Fibroblast of lung (primary cell): ENCODE results near the gene ZCRB1. TPM values are rescaled to one million over a fixed set of nuclear protein-coding genes. Genes with fewer than 3 reads are reported as not detected.

Source experiments
- DNase-seq, 2 donors: peaks; one replicate each; pipeline versions ENCODE4 v3.0.0 to v3.0.0-alpha.2; 2010; ENCODE audit warnings: low read depth in 2 of 2
- H2AFZ ChIP-seq: 2 replicates; pipeline ENCODE4 v1.5.1; 2012; ENCODE audit warnings: low read length, control low read depth, inconsistent platforms
- H3K27ac ChIP-seq: 2 replicates; pipeline ENCODE4 v1.5.1; 2011; ENCODE audit warnings: low read length, control low read depth; ENCODE audit not compliant: insufficient read depth
- H3K27me3 ChIP-seq: 2 replicates; pipeline ENCODE4 v1.5.1; 2011; ENCODE audit warnings: mild to moderate bottlenecking, low read length; ENCODE audit not compliant: control insufficient read depth, insufficient read depth
- H3K36me3 ChIP-seq: 2 replicates; pipeline ENCODE4 v1.5.1; 2011; ENCODE audit warnings: low read length; ENCODE audit not compliant: control insufficient read depth, insufficient read depth
- H3K4me1 ChIP-seq: 2 replicates; pipeline ENCODE4 v1.5.1; 2011; ENCODE audit warnings: low read length; ENCODE audit not compliant: control insufficient read depth, insufficient read depth; ENCODE audit errors: extremely low read depth
- H3K4me2 ChIP-seq: 2 replicates; pipeline ENCODE4 v1.5.1; 2011; ENCODE audit warnings: low read length, control low read depth; ENCODE audit not compliant: insufficient read depth; ENCODE audit errors: extremely low read depth
- H3K4me3 ChIP-seq, 4 experiments: fragments of 200-600 bp in 1 of 4; sonication (generic) in 1 of 4; replicated peaks in 1 of 4; 2 replicates each; pipeline ENCODE4 v1.5.1; 2011 to 2016; ENCODE audit warnings: low read length in 4 of 4, low read depth in 3 of 4, mild to moderate bottlenecking in 3 of 4, control low read depth in 2 of 4, inconsistent platforms in 1 of 4, mixed read lengths in 1 of 4; ENCODE audit not compliant: insufficient read depth in 1 of 4; ENCODE audit errors: control extremely low read depth in 1 of 4
- H3K79me2 ChIP-seq: 2 replicates; pipeline ENCODE4 v1.5.1; 2012; ENCODE audit warnings: mild to moderate bottlenecking, low read length, inconsistent platforms; ENCODE audit not compliant: control insufficient read depth, insufficient read depth
- H3K9ac ChIP-seq: 2 replicates; pipeline ENCODE4 v1.5.1; 2011; ENCODE audit warnings: mild to moderate bottlenecking, low read length, control low read depth; ENCODE audit not compliant: insufficient read depth
- H3K9me3 ChIP-seq: 2 replicates; pipeline ENCODE4 v1.5.1; 2012; ENCODE audit warnings: low read depth, low read length; ENCODE audit not compliant: control insufficient read depth, insufficient read depth
- H4K20me1 ChIP-seq: 2 replicates; pipeline ENCODE4 v1.5.1; 2011; ENCODE audit warnings: low read length; ENCODE audit not compliant: control insufficient read depth, insufficient read depth; ENCODE audit errors: extremely low read depth
- EZH2 ChIP-seq: IDR thresholded peaks from 2 replicates; pipeline ENCODE4 v1.5.1; 2012; ENCODE audit warnings: low read length, control low read depth, mild to moderate bottlenecking; ENCODE audit errors: missing control alignments
- polyA plus RNA-seq, 2 donors: library from polyadenylated mRNA; depleted of rRNA in 1 of 2; stranded (reverse) in 1 of 2; unstranded in 1 of 2; fragments of >200 nt; gene quantifications; 2 replicates each; pipeline ENCODE4 v1.2.1, GENCODE V29; 2011 to 2012; ENCODE audit warnings: missing spikeins in 1 of 2
- total RNA-seq: library from RNA; depleted of rRNA; stranded (reverse); fragments of >200 nt; gene quantifications from 2 replicates; pipeline ENCODE4 v1.2.1, GENCODE V29; 2014
- TF ChIP-seq, protein P1 (sequence below), 2 donors: IDR thresholded peaks in 1 of 2; conservative IDR thresholded peaks in 1 of 2; 1 replicate in 1 of 2; 2 replicates in 1 of 2; pipeline ENCODE4 v1.5.1; 2011 to 2012; ENCODE audit warnings: low read length in 2 of 2, control low read depth in 1 of 2, inconsistent platforms in 1 of 2, low read depth in 1 of 2, mild to moderate bottlenecking in 1 of 2

Gene ZCRB1
- total and polyA plus RNA-seq, 2 donors (not counting 1 experiment from before 2014, with no cell fraction given) = 31.2 to 78.0 TPM

DNA sequence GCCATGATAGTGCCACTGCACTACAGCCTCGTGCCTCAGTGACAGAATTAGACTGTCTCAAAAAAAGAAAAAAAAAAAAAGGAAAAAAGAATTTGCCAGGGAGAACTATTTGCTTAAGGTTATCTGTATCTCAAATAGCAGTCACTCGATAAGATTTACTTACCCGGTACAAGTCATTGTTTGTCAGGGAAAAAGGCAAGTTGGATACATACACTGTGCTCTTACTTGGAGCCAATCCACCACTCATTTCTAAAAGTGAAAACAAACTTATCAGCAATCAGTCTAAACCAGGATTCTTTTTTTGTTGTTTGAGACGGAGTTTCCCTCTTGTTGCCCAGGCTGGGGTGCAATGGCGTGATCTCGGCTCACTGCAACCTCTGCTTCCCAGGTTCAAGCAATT is 2.0 kb downstream of the ZCRB1 start:
- Histone ChIP-seq H3K36me3 (no peaks in the 10 kb centered on the region), H3K4me2 (no peak overlapping the region), H3K27me3 (no peaks in the 10 kb centered on the region), H2AFZ (no peak overlapping the region), H3K9me3 (no peaks in the 10 kb centered on the region), H3K27ac (no peak overlapping the region), H3K9ac (no peak overlapping the region), H4K20me1 (no peaks in the 10 kb centered on the region), H3K4me1 (peaks cover 5% of the 10 kb centered on the region), H3K4me3 (no peak overlapping the region), H3K79me2 (peaks cover 33% of the 10 kb centered on the region)
- DNase-seq = no peak
- TF ChIP-seq EZH2 = no peak
- TF ChIP-seq, protein P1, sequence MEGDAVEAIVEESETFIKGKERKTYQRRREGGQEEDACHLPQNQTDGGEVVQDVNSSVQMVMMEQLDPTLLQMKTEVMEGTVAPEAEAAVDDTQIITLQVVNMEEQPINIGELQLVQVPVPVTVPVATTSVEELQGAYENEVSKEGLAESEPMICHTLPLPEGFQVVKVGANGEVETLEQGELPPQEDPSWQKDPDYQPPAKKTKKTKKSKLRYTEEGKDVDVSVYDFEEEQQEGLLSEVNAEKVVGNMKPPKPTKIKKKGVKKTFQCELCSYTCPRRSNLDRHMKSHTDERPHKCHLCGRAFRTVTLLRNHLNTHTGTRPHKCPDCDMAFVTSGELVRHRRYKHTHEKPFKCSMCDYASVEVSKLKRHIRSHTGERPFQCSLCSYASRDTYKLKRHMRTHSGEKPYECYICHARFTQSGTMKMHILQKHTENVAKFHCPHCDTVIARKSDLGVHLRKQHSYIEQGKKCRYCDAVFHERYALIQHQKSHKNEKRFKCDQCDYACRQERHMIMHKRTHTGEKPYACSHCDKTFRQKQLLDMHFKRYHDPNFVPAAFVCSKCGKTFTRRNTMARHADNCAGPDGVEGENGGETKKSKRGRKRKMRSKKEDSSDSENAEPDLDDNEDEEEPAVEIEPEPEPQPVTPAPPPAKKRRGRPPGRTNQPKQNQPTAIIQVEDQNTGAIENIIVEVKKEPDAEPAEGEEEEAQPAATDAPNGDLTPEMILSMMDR (conservative IDR thresholded peaks at IDR 0.05 in 1 of 2, IDR thresholded peaks at IDR 0.05 in 1 of 2; ENCODE audit: low read depth in 1 of 2, low read length in 2 of 2) = no peak

DNA sequence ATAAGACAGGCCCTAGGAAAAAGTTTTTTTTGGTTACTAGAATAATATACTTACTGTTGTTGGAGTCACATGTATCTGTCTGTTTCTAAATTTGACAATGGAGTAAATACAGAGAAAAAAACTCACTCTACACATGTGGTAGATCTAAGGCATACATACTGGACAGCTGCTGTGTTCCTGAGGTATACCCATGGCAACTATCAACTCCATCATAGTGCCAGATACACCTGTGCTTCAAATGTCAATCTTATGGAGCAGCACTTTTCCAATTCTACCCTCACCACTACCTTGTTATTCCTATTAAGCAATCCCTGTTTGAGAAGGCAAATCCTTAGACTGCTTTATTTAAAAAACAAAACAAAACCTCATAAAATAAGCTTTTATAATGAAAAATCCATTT is 3.3 kb downstream of the ZCRB1 start:
- no peaks in the 10 kb centered on the region for H3K36me3 ChIP-seq
- H4K20me1 ChIP-seq = no peaks in the 10 kb centered on the region
- no peak overlapping the region for H3K4me2 ChIP-seq
- H3K9ac ChIP-seq = no peak overlapping the region
- H3K27ac ChIP-seq = no peak overlapping the region
- no peak for DNase-seq
- no peak overlapping the region for H2AFZ ChIP-seq
- TF ChIP-seq, protein P1 (conservative IDR thresholded peaks at IDR 0.05 in 1 of 2, IDR thresholded peaks at IDR 0.05 in 1 of 2; ENCODE audit: low read depth in 1 of 2, low read length in 2 of 2) = no peak
- TF ChIP-seq EZH2 = no peak
- no peaks in the 10 kb centered on the region for H3K27me3 ChIP-seq
- H3K9me3 ChIP-seq = no peaks in the 10 kb centered on the region
- peaks cover 20% of the 10 kb centered on the region for H3K79me2 ChIP-seq
- no peak overlapping the region for H3K4me3 ChIP-seq
- H3K4me1 ChIP-seq = peaks cover 5% of the 10 kb centered on the region

DNA sequence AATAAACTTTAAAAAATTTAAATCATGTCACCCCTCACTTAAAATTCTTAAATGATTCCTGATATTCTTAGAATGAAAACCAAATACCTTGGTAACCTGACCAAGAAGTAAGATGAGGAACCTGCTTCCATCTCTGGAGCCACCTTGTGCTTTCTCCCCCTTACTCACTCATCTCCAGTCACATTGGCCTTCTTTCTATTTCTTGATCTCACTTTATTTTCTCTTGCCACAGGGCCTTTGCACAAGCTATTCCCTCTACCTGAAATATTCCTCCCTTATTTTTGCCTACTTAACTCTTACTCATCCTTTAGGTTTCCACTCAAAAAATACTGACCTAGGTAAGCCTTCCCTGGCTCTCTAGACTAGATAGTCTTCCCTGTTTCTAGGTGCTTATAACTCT is 5.1 kb downstream of the ZCRB1 start:
- no peak overlapping the region for H2AFZ ChIP-seq
- no peaks in the 10 kb centered on the region for H3K4me1 ChIP-seq
- H3K79me2 ChIP-seq = peaks cover 5% of the 10 kb centered on the region
- H3K4me2 ChIP-seq = no peak overlapping the region
- peaks cover under 1% of the 10 kb centered on the region for H3K36me3 ChIP-seq
- no peak overlapping the region for H3K9ac ChIP-seq
- no peaks in the 10 kb centered on the region for H3K9me3 ChIP-seq
- H3K27me3 ChIP-seq = no peaks in the 10 kb centered on the region
- H4K20me1 ChIP-seq = no peaks in the 10 kb centered on the region
- TF ChIP-seq EZH2 = no peak
- TF ChIP-seq, protein P1 (conservative IDR thresholded peaks at IDR 0.05 in 1 of 2, IDR thresholded peaks at IDR 0.05 in 1 of 2; ENCODE audit: low read depth in 1 of 2, low read length in 2 of 2) = no peak
- no peak overlapping the region for H3K27ac ChIP-seq
- no peak for DNase-seq
- H3K4me3 ChIP-seq = no peak overlapping the region
